AG10803 (cell line): ENCODE results near the gene RSPH1.

Experiments used
- DNase-seq: peaks from one replicate; pipeline ENCODE4 v3.0.0; 2010; ENCODE audit warnings: low read depth
- H3K4me3 ChIP-seq: 2 replicates; pipeline ENCODE4 v1.5.1; 2011; ENCODE audit warnings: mild to moderate bottlenecking, low read length, control low read depth
- CTCF ChIP-seq: conservative IDR thresholded peaks from 2 replicates; pipeline ENCODE4 v1.5.1; 2011; ENCODE audit warnings: mild to moderate bottlenecking, low read length, control low read depth, inconsistent platforms

The RSPH1 gene

GRCh38 chr21:42423685-42424084, 72.3 kb downstream of the RSPH1 start:
- DNase-seq = no peak
- TF ChIP-seq CTCF = no peak

DNA sequence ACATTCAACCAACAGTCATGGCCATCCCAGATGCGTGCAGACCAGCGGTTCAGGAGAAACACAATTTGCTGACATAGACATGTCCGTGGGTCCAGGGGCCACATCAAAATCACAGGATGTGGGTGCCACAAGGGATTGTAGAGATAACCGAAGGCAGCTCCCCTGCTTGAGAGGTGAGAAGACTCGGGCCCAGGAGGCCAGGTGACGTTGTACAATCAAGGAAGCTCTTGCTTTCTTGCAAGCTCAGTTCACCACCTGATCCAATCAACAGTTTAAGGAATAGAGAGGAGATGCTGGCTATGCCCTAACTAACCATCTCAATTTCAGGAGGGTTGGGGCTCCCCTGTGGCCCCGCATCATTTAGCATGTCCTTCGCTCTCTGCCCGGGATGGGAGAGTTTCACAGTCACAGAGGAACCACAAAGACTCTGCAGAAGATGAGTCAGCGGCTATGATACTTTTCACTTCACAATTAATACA, 72.8 kb downstream of the RSPH1 start:
- H3K4me3 ChIP-seq = no peak overlapping the region
- TF ChIP-seq CTCF = no peak
- no peak for DNase-seq

More at GRCh38 chr21:42423685-42424084, 72.3 kb downstream of the RSPH1 start:
- no peak overlapping the region for H3K4me3 ChIP-seq
